Measurements from ENCODE around the gene RNF7.

DNA sequence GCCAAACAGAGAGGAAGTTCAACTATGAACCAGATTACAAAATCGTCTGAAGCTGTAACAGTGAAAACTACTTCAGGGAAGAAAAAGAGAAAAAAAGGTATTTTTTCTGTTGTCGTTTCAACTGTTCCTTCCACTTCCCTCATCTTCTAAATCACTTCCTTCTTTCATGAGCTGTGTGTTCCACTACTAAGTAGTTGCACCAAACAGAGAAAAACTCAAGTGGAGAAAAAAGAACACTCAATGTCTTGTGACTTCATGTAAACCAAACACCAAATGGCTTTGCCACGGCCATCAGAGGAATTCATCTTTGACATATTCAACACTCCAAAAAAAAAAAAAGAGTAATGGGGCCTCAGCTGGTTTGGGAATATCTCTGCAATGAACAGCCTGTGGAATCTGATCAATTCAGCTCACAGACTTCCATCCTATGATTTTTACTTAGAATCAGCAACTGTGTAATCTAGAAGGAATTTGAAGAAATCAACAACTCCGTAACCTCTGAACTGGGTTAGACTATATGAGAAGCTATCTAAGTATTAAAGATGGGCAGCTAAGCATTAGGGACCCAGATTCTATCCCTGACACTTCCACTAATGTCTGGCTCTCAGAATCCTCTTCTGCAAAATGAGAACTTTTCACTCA is 47.5 kb upstream of the RNF7 start:
- TF ChIP-seq POLR2A (IDR thresholded peaks at IDR 0.05; ENCODE audit: low read length) (no peak), GATA1 (IDR thresholded peaks at IDR 0.05; ENCODE audit: low read depth, low read length) (no peak)

All from erythroblast (primary cell).